WTC11 (cell line): Measurements from ENCODE around the gene NLGN3. TPM values are rescaled to one million over a fixed set of nuclear protein-coding genes. Genes with fewer than 3 reads are reported as not detected.

ENCODE experiments used
- ATAC-seq: fragments of 200-7000 bp; cut with Tn5 transposase; 2 replicates; pipeline ENCODE4 v1.10.0; 2021; ENCODE audit warnings: mild to moderate bottlenecking, moderate library complexity
- CTCF ChIA-PET: fragments of 300-600 bp; sonication (Branson Sonifier 250); formaldehyde crosslinking; loops from one replicate; lab custom pipeline; 2021; ENCODE audit warnings: antibody characterized with exemption; lab: Charles Lee
- POLR2A ChIA-PET: fragments of 350-600 bp; sonication (Branson Sonifier 250); formaldehyde crosslinking; loops from one replicate; lab custom pipeline; 2021; ENCODE audit warnings: antibody characterized with exemption; lab: Charles Lee
- DNase-seq: peaks from one replicate; pipeline ENCODE4 v3.0.0; 2021; ENCODE audit warnings: low spot score
- H3K27ac Mint-ChIP-seq: 2 replicates; pipeline ENCODE4 v1.8.0; 2021; ENCODE audit warnings: mixed read lengths
- H3K27me3 Mint-ChIP-seq: 2 replicates; pipeline ENCODE4 v1.8.0; 2021; ENCODE audit warnings: low read depth, mild to moderate bottlenecking, moderate library complexity, mixed read lengths
- H3K36me3 Mint-ChIP-seq: 2 replicates; pipeline ENCODE4 v1.8.0; 2021; ENCODE audit warnings: mixed read lengths
- H3K4me1 Mint-ChIP-seq: 2 replicates; pipeline ENCODE4 v1.8.0; 2022; ENCODE audit warnings: mixed read lengths
- H3K4me3 Mint-ChIP-seq: 2 replicates; pipeline ENCODE4 v1.8.0; 2021; ENCODE audit warnings: mild to moderate bottlenecking, moderate library complexity, mixed read lengths
- H3K9me3 Mint-ChIP-seq: 2 replicates; pipeline ENCODE4 v1.8.0; 2021; ENCODE audit warnings: mixed read lengths
- ATF2 ChIP-seq: sonication (generic); formaldehyde crosslinking; IDR thresholded peaks from 2 replicates; pipeline ENCODE4 v1.8.1; 2022; ENCODE audit warnings: low read depth, missing genetic modification reagents, borderline replicate concordance
- CREM ChIP-seq: sonication (generic); formaldehyde crosslinking; IDR thresholded peaks from 2 replicates; pipeline ENCODE4 v1.8.1; 2022; ENCODE audit warnings: mild to moderate bottlenecking, missing genetic modification reagents, moderate library complexity
- E2F1 ChIP-seq: sonication (generic); formaldehyde crosslinking; IDR thresholded peaks from 2 replicates; pipeline ENCODE4 v1.8.0; 2022; ENCODE audit warnings: mild to moderate bottlenecking, missing genetic modification reagents
- ELF4 ChIP-seq: sonication (generic); formaldehyde crosslinking; IDR thresholded peaks from 2 replicates; pipeline ENCODE4 v1.8.1; 2022; ENCODE audit warnings: low read depth, mild to moderate bottlenecking, moderate library complexity, missing genetic modification reagents
- ETV6 ChIP-seq: sonication (generic); formaldehyde crosslinking; IDR thresholded peaks from 2 replicates; pipeline ENCODE4 v1.8.1; 2022; ENCODE audit warnings: mild to moderate bottlenecking, missing genetic modification reagents
- GABPB1 ChIP-seq: sonication (generic); formaldehyde crosslinking; IDR thresholded peaks from 2 replicates; pipeline ENCODE4 v1.8.1; 2023; ENCODE audit warnings: mild to moderate bottlenecking, missing genetic modification reagents
- GRHL2 ChIP-seq: fragments of 250-450 bp; sonication (Bioruptor Pico); IDR thresholded peaks from 2 replicates; pipeline ENCODE4 v1.8.0; 2022; ENCODE audit warnings: mild to moderate bottlenecking, moderate library complexity; ENCODE audit not compliant: insufficient replicate concordance, severe bottlenecking
- GTF2I ChIP-seq: fragments of 250-450 bp; sonication (Bioruptor Pico); conservative IDR thresholded peaks from 2 replicates; pipeline ENCODE4 v1.4.0; 2021; ENCODE audit warnings: mild to moderate bottlenecking
- NFYB ChIP-seq: sonication (generic); formaldehyde crosslinking; conservative IDR thresholded peaks from 2 replicates; pipeline ENCODE4 v1.8.0; 2022; ENCODE audit warnings: low read depth, missing genetic modification reagents
- NR1H2 ChIP-seq: sonication (generic); formaldehyde crosslinking; IDR thresholded peaks from 2 replicates; pipeline ENCODE4 v1.9.0; 2021; ENCODE audit warnings: mild to moderate bottlenecking, moderate library complexity, missing genetic modification reagents
- PRRX2 ChIP-seq: fragments of 250-450 bp; sonication (Bioruptor Pico); IDR thresholded peaks from 2 replicates; pipeline ENCODE4 v1.8.0; 2021; ENCODE audit warnings: mild to moderate bottlenecking
- SMAD3 ChIP-seq: sonication (generic); formaldehyde crosslinking; IDR thresholded peaks from 2 replicates; pipeline ENCODE4 v1.8.0; 2022; ENCODE audit warnings: missing genetic modification reagents, mild to moderate bottlenecking, borderline replicate concordance
- TEAD1 ChIP-seq: sonication (generic); formaldehyde crosslinking; IDR thresholded peaks from 2 replicates; pipeline ENCODE4 v1.8.0; 2022; ENCODE audit warnings: mild to moderate bottlenecking, missing genetic modification reagents
- USF2 ChIP-seq: sonication (generic); formaldehyde crosslinking; IDR thresholded peaks from 2 replicates; pipeline ENCODE4 v1.8.1; 2023; ENCODE audit warnings: mild to moderate bottlenecking, missing genetic modification reagents, moderate library complexity
- ZBTB43 ChIP-seq: sonication (generic); formaldehyde crosslinking; IDR thresholded peaks from 2 replicates; pipeline ENCODE4 v1.8.1; 2023; ENCODE audit warnings: mild to moderate bottlenecking, missing genetic modification reagents
- ZMAT4 ChIP-seq: fragments of 250-450 bp; sonication (Bioruptor Pico); IDR thresholded peaks from 2 replicates; pipeline ENCODE4 v1.9.0; 2021; ENCODE audit warnings: mild to moderate bottlenecking
- ZNF425 ChIP-seq: fragments of 250-450 bp; sonication (Bioruptor Pico); conservative IDR thresholded peaks from 2 replicates; pipeline ENCODE4 v1.9.0; 2021; ENCODE audit warnings: mild to moderate bottlenecking
- total RNA-seq: library from RNA; stranded (reverse); gene quantifications from 3 replicates; pipeline ENCODE4 v1.2.3, GENCODE V29; 2021
- TF ChIP-seq, protein P1 (sequence below): fragments of 250-450 bp; sonication (Bioruptor Pico); IDR thresholded peaks from 2 replicates; pipeline ENCODE4 v1.9.0; 2021; ENCODE audit warnings: moderate library complexity, mild to moderate bottlenecking, inconsistent platforms, borderline replicate concordance
- TF ChIP-seq, protein P2 (sequence below): sonication (generic); formaldehyde crosslinking; IDR thresholded peaks from 2 replicates; pipeline ENCODE4 v1.8.0; 2022; ENCODE audit warnings: mild to moderate bottlenecking, missing genetic modification reagents
- TF ChIP-seq, protein P3 (sequence below): sonication (generic); formaldehyde crosslinking; IDR thresholded peaks from 2 replicates; pipeline ENCODE4 v1.8.1; 2023; ENCODE audit warnings: mild to moderate bottlenecking, missing genetic modification reagents

The NLGN3 gene
- total RNA-seq, 1 experiment from 2014 or later, result 10.8 TPM

DNA sequence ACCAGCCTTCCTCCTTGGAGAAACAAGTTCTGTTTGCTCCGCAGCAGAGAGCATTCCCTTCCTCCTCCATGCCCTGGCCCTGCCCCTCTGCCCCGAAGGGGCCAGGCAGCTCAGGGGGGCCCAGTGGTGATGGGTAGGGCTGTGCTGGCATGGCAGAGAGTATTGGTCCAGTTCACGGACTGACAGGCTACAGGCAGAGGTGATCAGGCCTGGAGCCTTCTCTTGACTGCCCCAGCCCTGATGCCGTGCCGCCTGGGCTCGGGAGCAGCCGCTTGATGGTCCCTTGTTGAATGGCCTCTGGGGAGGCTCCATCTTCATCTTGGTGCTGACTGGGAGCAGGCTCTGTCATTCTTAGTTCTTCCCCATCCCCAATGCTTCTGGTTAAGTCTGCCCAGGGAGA, 9.6 kb downstream of the NLGN3 start:
- CTCF ChIA-PET, result no interaction called here
- H3K4me3 Mint-ChIP-seq, result no peak overlapping the region
- no peak for TF ChIP-seq NFYB (CRISPR knock-in tag)
- TF ChIP-seq GTF2I (CRISPR knock-in tag), result no peak
- TF ChIP-seq PRRX2, result no peak
- TF ChIP-seq, protein P1, sequence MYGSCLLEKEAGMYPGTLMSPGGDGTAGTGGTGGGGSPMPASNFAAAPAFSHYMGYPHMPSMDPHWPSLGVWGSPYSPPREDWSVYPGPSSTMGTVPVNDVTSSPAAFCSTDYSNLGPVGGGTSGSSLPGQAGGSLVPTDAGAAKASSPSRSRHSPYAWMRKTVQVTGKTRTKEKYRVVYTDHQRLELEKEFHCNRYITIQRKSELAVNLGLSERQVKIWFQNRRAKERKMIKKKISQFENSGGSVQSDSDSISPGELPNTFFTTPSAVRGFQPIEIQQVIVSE (CRISPR knock-in tag), result no peak
- no peak for TF ChIP-seq NR1H2 (CRISPR knock-in tag)
- TF ChIP-seq GABPB1, result no peak
- TF ChIP-seq ATF2 (CRISPR knock-in tag), result no peak
- no peak for TF ChIP-seq GRHL2
- no peak for TF ChIP-seq USF2 (CRISPR knock-in tag)
- no peak for TF ChIP-seq E2F1 (CRISPR knock-in tag)
- TF ChIP-seq, protein P2, sequence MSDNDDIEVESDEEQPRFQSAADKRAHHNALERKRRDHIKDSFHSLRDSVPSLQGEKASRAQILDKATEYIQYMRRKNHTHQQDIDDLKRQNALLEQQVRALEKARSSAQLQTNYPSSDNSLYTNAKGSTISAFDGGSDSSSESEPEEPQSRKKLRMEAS (CRISPR knock-in tag), result no peak
- no peak for TF ChIP-seq ZMAT4 (CRISPR knock-in tag)
- no peak for TF ChIP-seq CREM (CRISPR knock-in tag)
- no peak for TF ChIP-seq ELF4 (CRISPR knock-in tag)
- TF ChIP-seq, protein P3, sequence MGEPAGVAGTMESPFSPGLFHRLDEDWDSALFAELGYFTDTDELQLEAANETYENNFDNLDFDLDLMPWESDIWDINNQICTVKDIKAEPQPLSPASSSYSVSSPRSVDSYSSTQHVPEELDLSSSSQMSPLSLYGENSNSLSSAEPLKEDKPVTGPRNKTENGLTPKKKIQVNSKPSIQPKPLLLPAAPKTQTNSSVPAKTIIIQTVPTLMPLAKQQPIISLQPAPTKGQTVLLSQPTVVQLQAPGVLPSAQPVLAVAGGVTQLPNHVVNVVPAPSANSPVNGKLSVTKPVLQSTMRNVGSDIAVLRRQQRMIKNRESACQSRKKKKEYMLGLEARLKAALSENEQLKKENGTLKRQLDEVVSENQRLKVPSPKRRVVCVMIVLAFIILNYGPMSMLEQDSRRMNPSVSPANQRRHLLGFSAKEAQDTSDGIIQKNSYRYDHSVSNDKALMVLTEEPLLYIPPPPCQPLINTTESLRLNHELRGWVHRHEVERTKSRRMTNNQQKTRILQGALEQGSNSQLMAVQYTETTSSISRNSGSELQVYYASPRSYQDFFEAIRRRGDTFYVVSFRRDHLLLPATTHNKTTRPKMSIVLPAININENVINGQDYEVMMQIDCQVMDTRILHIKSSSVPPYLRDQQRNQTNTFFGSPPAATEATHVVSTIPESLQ (CRISPR knock-in tag), result no peak
- no peak for TF ChIP-seq ZNF425 (CRISPR knock-in tag)
- TF ChIP-seq SMAD3 (CRISPR knock-in tag), result no peak
- no peak for TF ChIP-seq TEAD1 (CRISPR knock-in tag)
- no peak for TF ChIP-seq ZBTB43 (CRISPR knock-in tag)
- TF ChIP-seq ETV6 (CRISPR knock-in tag), result no peak
- TF ChIP-seq, all 79 proteins: peak for 0
- Mint-ChIP-seq H3K27me3 (no peaks in the 10 kb centered on the region), H3K9me3 (no peaks in the 10 kb centered on the region), H3K4me1 (no peaks in the 10 kb centered on the region), H3K36me3 (no peaks in the 10 kb centered on the region), H3K27ac (no peak overlapping the region)
- DNase-seq (no peak), ATAC-seq (no peak)
- POLR2A ChIA-PET, result no interaction called here
